ENCODE results near the gene LRRD1. TPM values are rescaled to one million over a fixed set of nuclear protein-coding genes. Genes with fewer than 3 reads are reported as not detected.

LRRD1 gene
- total and polyA plus RNA-seq, 9 of the 15 experiments (the other 6 are each of a cell fraction or from before 2014, with no cell fraction given), result 0.07 to 0.15 TPM; not detected in 7

DNA sequence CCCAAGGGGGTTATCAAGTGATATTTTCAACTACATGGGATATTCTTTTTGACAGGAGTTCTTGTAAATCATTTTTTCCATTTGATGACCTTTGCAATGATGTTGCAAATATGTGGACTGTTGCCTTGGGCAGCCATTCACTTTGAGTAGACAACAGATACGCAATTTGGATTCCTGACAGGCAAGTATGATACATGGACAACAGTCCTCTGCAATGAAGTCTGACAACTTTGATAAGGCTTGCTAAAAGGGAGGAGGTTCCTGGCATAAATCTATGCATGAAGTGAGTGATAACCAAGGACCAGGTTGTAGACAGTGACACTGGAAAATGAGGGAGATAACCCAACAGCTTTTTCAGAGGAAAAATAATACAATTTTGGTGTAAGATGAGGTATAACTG, 17.7 kb downstream of the LRRD1 start (continued):
- TF ChIP-seq, protein P1, sequence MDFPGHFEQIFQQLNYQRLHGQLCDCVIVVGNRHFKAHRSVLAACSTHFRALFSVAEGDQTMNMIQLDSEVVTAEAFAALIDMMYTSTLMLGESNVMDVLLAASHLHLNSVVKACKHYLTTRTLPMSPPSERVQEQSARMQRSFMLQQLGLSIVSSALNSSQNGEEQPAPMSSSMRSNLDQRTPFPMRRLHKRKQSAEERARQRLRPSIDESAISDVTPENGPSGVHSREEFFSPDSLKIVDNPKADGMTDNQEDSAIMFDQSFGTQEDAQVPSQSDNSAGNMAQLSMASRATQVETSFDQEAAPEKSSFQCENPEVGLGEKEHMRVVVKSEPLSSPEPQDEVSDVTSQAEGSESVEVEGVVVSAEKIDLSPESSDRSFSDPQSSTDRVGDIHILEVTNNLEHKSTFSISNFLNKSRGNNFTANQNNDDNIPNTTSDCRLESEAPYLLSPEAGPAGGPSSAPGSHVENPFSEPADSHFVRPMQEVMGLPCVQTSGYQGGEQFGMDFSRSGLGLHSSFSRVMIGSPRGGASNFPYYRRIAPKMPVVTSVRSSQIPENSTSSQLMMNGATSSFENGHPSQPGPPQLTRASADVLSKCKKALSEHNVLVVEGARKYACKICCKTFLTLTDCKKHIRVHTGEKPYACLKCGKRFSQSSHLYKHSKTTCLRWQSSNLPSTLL (IDR thresholded peaks at IDR 0.05), result no peak
- TF ChIP-seq, protein P2, sequence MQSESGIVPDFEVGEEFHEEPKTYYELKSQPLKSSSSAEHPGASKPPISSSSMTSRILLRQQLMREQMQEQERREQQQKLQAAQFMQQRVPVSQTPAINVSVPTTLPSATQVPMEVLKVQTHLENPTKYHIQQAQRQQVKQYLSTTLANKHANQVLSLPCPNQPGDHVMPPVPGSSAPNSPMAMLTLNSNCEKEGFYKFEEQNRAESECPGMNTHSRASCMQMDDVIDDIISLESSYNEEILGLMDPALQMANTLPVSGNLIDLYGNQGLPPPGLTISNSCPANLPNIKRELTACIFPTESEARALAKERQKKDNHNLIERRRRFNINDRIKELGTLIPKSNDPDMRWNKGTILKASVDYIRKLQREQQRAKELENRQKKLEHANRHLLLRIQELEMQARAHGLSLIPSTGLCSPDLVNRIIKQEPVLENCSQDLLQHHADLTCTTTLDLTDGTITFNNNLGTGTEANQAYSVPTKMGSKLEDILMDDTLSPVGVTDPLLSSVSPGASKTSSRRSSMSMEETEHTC (IDR thresholded peaks at IDR 0.05), result no peak
- TF ChIP-seq RCOR1 (IDR thresholded peaks at IDR 0.05; ENCODE audit: borderline replicate concordance in 1 of 2, low read depth in 2 of 2, low read length in 2 of 2) (peak; percentile 84 to 99), MAFG (tag; conservative IDR thresholded peaks at IDR 0.05) (peak; percentile 82), SMC3 (conservative IDR thresholded peaks at IDR 0.05; ENCODE audit: insufficient read depth, low read depth, low read length) (no peak), RFX1 (IDR thresholded peaks at IDR 0.05) (peak; percentile 48), HDGF (IDR thresholded peaks at IDR 0.05) (no peak), ZFPM2 (CRISPR knock-in tag; IDR thresholded peaks at IDR 0.05) (no peak), DPF2 (IDR thresholded peaks at IDR 0.05) (peak; percentile 91), ARHGAP35 (IDR thresholded peaks at IDR 0.05; ENCODE audit: partially characterized antibody) (peak; percentile 33), RAD51 (IDR thresholded peaks at IDR 0.05; ENCODE audit: borderline replicate concordance, low read depth) (no peak), RNF2 (IDR thresholded peaks at IDR 0.05) (peak; percentile 79), TBP (optimal IDR thresholded peaks at IDR 0.05; ENCODE audit: low read depth, low read length) (no peak), ZNF583 (CRISPR knock-in tag; IDR thresholded peaks at IDR 0.05) (no peak), TGIF2 (CRISPR knock-in tag; IDR thresholded peaks at IDR 0.05) (no peak), HDAC3 (IDR thresholded peaks at IDR 0.05; ENCODE audit: borderline replicate concordance, partially characterized antibody) (peak; percentile 76), LARP7 (IDR thresholded peaks at IDR 0.05) (no peak), MEF2A (IDR thresholded peaks at IDR 0.05; ENCODE audit: control insufficient read depth, low read depth, low read length) (no peak)
- TF ChIP-seq, protein P3, sequence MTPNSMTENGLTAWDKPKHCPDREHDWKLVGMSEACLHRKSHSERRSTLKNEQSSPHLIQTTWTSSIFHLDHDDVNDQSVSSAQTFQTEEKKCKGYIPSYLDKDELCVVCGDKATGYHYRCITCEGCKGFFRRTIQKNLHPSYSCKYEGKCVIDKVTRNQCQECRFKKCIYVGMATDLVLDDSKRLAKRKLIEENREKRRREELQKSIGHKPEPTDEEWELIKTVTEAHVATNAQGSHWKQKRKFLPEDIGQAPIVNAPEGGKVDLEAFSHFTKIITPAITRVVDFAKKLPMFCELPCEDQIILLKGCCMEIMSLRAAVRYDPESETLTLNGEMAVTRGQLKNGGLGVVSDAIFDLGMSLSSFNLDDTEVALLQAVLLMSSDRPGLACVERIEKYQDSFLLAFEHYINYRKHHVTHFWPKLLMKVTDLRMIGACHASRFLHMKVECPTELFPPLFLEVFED (CRISPR knock-in tag; conservative IDR thresholded peaks at IDR 0.05), result no peak
- TF ChIP-seq, protein P4, sequence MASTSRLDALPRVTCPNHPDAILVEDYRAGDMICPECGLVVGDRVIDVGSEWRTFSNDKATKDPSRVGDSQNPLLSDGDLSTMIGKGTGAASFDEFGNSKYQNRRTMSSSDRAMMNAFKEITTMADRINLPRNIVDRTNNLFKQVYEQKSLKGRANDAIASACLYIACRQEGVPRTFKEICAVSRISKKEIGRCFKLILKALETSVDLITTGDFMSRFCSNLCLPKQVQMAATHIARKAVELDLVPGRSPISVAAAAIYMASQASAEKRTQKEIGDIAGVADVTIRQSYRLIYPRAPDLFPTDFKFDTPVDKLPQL (IDR thresholded peaks at IDR 0.05; ENCODE audit: extremely low read depth, insufficient read length), result no peak
- TF ChIP-seq, protein P5, sequence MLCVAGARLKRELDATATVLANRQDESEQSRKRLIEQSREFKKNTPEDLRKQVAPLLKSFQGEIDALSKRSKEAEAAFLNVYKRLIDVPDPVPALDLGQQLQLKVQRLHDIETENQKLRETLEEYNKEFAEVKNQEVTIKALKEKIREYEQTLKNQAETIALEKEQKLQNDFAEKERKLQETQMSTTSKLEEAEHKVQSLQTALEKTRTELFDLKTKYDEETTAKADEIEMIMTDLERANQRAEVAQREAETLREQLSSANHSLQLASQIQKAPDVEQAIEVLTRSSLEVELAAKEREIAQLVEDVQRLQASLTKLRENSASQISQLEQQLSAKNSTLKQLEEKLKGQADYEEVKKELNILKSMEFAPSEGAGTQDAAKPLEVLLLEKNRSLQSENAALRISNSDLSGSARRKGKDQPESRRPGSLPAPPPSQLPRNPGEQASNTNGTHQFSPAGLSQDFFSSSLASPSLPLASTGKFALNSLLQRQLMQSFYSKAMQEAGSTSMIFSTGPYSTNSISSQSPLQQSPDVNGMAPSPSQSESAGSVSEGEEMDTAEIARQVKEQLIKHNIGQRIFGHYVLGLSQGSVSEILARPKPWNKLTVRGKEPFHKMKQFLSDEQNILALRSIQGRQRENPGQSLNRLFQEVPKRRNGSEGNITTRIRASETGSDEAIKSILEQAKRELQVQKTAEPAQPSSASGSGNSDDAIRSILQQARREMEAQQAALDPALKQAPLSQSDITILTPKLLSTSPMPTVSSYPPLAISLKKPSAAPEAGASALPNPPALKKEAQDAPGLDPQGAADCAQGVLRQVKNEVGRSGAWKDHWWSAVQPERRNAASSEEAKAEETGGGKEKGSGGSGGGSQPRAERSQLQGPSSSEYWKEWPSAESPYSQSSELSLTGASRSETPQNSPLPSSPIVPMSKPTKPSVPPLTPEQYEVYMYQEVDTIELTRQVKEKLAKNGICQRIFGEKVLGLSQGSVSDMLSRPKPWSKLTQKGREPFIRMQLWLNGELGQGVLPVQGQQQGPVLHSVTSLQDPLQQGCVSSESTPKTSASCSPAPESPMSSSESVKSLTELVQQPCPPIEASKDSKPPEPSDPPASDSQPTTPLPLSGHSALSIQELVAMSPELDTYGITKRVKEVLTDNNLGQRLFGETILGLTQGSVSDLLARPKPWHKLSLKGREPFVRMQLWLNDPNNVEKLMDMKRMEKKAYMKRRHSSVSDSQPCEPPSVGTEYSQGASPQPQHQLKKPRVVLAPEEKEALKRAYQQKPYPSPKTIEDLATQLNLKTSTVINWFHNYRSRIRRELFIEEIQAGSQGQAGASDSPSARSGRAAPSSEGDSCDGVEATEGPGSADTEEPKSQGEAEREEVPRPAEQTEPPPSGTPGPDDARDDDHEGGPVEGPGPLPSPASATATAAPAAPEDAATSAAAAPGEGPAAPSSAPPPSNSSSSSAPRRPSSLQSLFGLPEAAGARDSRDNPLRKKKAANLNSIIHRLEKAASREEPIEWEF (CRISPR knock-in tag; IDR thresholded peaks at IDR 0.05), result peak; percentile 71; the same call in 1 of the 2 replicates

Measured in K562 (cell line).